IMR-90 (cell line): ENCODE results near the gene DUS4L. TPM values are rescaled to one million over a fixed set of nuclear protein-coding genes. Genes with fewer than 3 reads are reported as not detected.

Experiments
- ATAC-seq: fragments of 200-7000 bp; cut with Tn5 transposase; 2 replicates; pipeline ENCODE4 v1.9.1; 2020; ENCODE audit warnings: low read depth, mild to moderate bottlenecking, moderate library complexity
- BruUV-seq: library from RNA; stranded (reverse); fragments of 400-500 nt; replicated peaks from 2 replicates; lab custom pipeline; 2021; lab: Mats Ljungman, UMichigan
- CTCF ChIA-PET: fragments of 300-600 bp; formaldehyde crosslinking; extraction: SDS; loops from one replicate; lab custom pipeline; 2021; ENCODE audit warnings: antibody characterized with exemption; lab: Yijun Ruan, JAX
- POLR2A ChIA-PET: fragments of 300-600 bp; sonication (Branson Sonifier 250); formaldehyde crosslinking; loops from one replicate; lab custom pipeline; 2022; ENCODE audit warnings: antibody characterized with exemption; ENCODE audit not compliant: unreplicated experiment; lab: Charles Lee
- DNase-seq: peaks from one replicate; pipeline ENCODE4 v3.0.0; 2013
- H2AFZ ChIP-seq: replicated peaks from 2 replicates; pipeline ENCODE3; 2013; ENCODE audit warnings: low read length, mild to moderate bottlenecking; ENCODE audit not compliant: poor library complexity
- H2AK5ac ChIP-seq: 2 replicates; pipeline ENCODE4 v1.6.1; 2013; ENCODE audit warnings: low read depth, low read length, inconsistent platforms
- H2AK9ac ChIP-seq: replicated peaks from 2 replicates; pipeline ENCODE3; 2013; ENCODE audit warnings: mild to moderate bottlenecking, low read depth, low read length, moderate library complexity; ENCODE audit not compliant: poor library complexity
- H2BK120ac ChIP-seq: 2 replicates; pipeline ENCODE4 v1.6.1; 2013; ENCODE audit warnings: low read depth, low read length, inconsistent platforms
- H2BK15ac ChIP-seq: 3 replicates; pipeline ENCODE4 v1.6.1; 2013; ENCODE audit warnings: low read depth, low read length, inconsistent platforms
- H2BK20ac ChIP-seq: 2 replicates; pipeline ENCODE4 v1.6.1; 2013; ENCODE audit warnings: low read depth, mild to moderate bottlenecking, inconsistent platforms, low read length, moderate library complexity
- H2BK5ac ChIP-seq: 2 replicates; pipeline ENCODE4 v1.6.1; 2013; ENCODE audit warnings: mild to moderate bottlenecking, low read depth, low read length, inconsistent platforms; ENCODE audit not compliant: poor library complexity, severe bottlenecking
- H3K14ac ChIP-seq: replicated peaks from 2 replicates; pipeline ENCODE4 v1.6.1; 2013; ENCODE audit warnings: low read depth, low read length, inconsistent platforms
- H3K18ac ChIP-seq: 2 replicates; pipeline ENCODE4 v1.6.1; 2013; ENCODE audit warnings: low read depth, low read length, control low read depth
- H3K23ac ChIP-seq: 2 replicates; pipeline ENCODE4 v1.6.1; 2013; ENCODE audit warnings: low read depth, low read length, inconsistent platforms
- H3K27ac ChIP-seq: 2 replicates; pipeline ENCODE4 v1.5.1; 2013; ENCODE audit warnings: mild to moderate bottlenecking, control low read depth, low read length; ENCODE audit not compliant: insufficient read depth
- H3K27me3 ChIP-seq: 2 replicates; pipeline ENCODE4 v1.6.1; 2013; ENCODE audit warnings: low read length; ENCODE audit not compliant: control insufficient read depth, insufficient read depth
- H3K36me3 ChIP-seq: 2 replicates; pipeline ENCODE4 v1.6.1; 2013; ENCODE audit warnings: low read length, mixed read lengths; ENCODE audit not compliant: control insufficient read depth, insufficient read depth
- H3K4ac ChIP-seq: 2 replicates; pipeline ENCODE4 v1.6.1; 2013; ENCODE audit warnings: low read depth, low read length, inconsistent platforms
- H3K4me1 ChIP-seq: 2 replicates; pipeline ENCODE4 v1.6.1; 2013; ENCODE audit warnings: low read length, mixed read lengths; ENCODE audit not compliant: control insufficient read depth, insufficient read depth
- H3K4me2 ChIP-seq: 2 replicates; pipeline ENCODE4 v1.6.1; 2013; ENCODE audit warnings: low read depth, mild to moderate bottlenecking, control low read depth, low read length, moderate library complexity
- H3K4me3 ChIP-seq: 2 replicates; pipeline ENCODE4 v1.5.1; 2013; ENCODE audit warnings: low read depth, mild to moderate bottlenecking, control low read depth, low read length, moderate library complexity; ENCODE audit not compliant: insufficient read depth
- H3K56ac ChIP-seq: 2 replicates; pipeline ENCODE4 v1.6.1; 2013; ENCODE audit warnings: low read length, inconsistent platforms; ENCODE audit not compliant: insufficient read depth; ENCODE audit errors: extremely low read depth
- H3K79me1 ChIP-seq, 2 experiments: 2 replicates each; pipeline ENCODE4 v1.6.1; 2013; ENCODE audit warnings: low read length in 2 of 2, inconsistent platforms in 1 of 2, low read depth in 1 of 2
- H3K9ac ChIP-seq: 2 replicates; pipeline ENCODE4 v1.6.1; 2013; ENCODE audit warnings: low read depth, low read length, control low read depth
- H3K9me1 ChIP-seq: 2 replicates; pipeline ENCODE4 v1.6.1; 2013; ENCODE audit warnings: low read length, inconsistent platforms; ENCODE audit not compliant: insufficient read depth
- H3K9me3 ChIP-seq: 2 replicates; pipeline ENCODE4 v1.6.1; 2013; ENCODE audit warnings: low read length; ENCODE audit not compliant: control insufficient read depth, insufficient read depth
- H4K20me1 ChIP-seq: 2 replicates; pipeline ENCODE4 v1.6.1; 2013; ENCODE audit warnings: low read length, inconsistent platforms; ENCODE audit not compliant: insufficient read depth
- H4K5ac ChIP-seq: 2 replicates; pipeline ENCODE4 v1.6.1; 2013; ENCODE audit warnings: mild to moderate bottlenecking, low read depth, low read length, control low read depth
- H4K8ac ChIP-seq, 2 experiments: 2 replicates each; pipeline ENCODE4 v1.6.1; 2013; ENCODE audit warnings: low read depth in 2 of 2, low read length in 2 of 2, control low read depth in 1 of 2, inconsistent platforms in 1 of 2
- H4K91ac ChIP-seq: 2 replicates; pipeline ENCODE4 v1.6.1; 2013; ENCODE audit warnings: low read depth, low read length, inconsistent platforms; ENCODE audit not compliant: insufficient read depth
- BHLHE40 ChIP-seq: fragments of 150-350 bp; IDR thresholded peaks from 2 replicates; pipeline ENCODE4 v1.6.1; 2016; ENCODE audit warnings: mild to moderate bottlenecking, low read depth, low read length
- CEBPB ChIP-seq: IDR thresholded peaks from 2 replicates; pipeline ENCODE4 v1.6.1; 2012; ENCODE audit warnings: low read depth, low read length, improper control_type of control experiment
- CHD1 ChIP-seq: IDR thresholded peaks from 2 replicates; pipeline ENCODE4 v1.6.1; 2012; ENCODE audit warnings: low read depth, low read length, improper control_type of control experiment
- CTCF ChIP-seq: conservative IDR thresholded peaks from 2 replicates; pipeline ENCODE4 v1.5.1; 2012; ENCODE audit warnings: mild to moderate bottlenecking, low read depth, low read length, improper control_type of control experiment
- FOS ChIP-seq: fragments of 150-350 bp; IDR thresholded peaks from 2 replicates; pipeline ENCODE4 v1.6.1; 2016; ENCODE audit warnings: low read depth, low read length
- MAFK ChIP-seq: IDR thresholded peaks from 2 replicates; pipeline ENCODE4 v1.6.1; 2012; ENCODE audit warnings: low read depth, low read length, improper control_type of control experiment
- MAZ ChIP-seq: IDR thresholded peaks from 2 replicates; pipeline ENCODE4 v1.6.1; 2012; ENCODE audit warnings: low read depth, mild to moderate bottlenecking, low read length, improper control_type of control experiment, moderate library complexity, borderline replicate concordance
- MXI1 ChIP-seq: IDR thresholded peaks from 2 replicates; pipeline ENCODE4 v1.6.1; 2012; ENCODE audit warnings: low read depth, mild to moderate bottlenecking, low read length, moderate library complexity, borderline replicate concordance
- NFE2L2 ChIP-seq: fragments of 150-350 bp; IDR thresholded peaks from 2 replicates; pipeline ENCODE4 v1.6.1; 2016; ENCODE audit warnings: low read depth, mild to moderate bottlenecking, low read length
- POLR2A ChIP-seq: IDR thresholded peaks from 2 replicates; pipeline ENCODE4 v1.6.1; 2012; ENCODE audit warnings: mild to moderate bottlenecking, low read depth, low read length
- RAD21 ChIP-seq: IDR thresholded peaks from 2 replicates; pipeline ENCODE4 v1.6.1; 2012; ENCODE audit warnings: low read length, improper control_type of control experiment
- RCOR1 ChIP-seq: IDR thresholded peaks from 2 replicates; pipeline ENCODE4 v1.6.1; 2012; ENCODE audit warnings: mild to moderate bottlenecking, low read length, improper control_type of control experiment; ENCODE audit not compliant: insufficient replicate concordance
- RFX5 ChIP-seq: IDR thresholded peaks from 2 replicates; pipeline ENCODE4 v1.8.0; 2012; ENCODE audit warnings: low read depth, mild to moderate bottlenecking, low read length, moderate library complexity
- SMC3 ChIP-seq: fragments of 150-350 bp; IDR thresholded peaks from 2 replicates; pipeline ENCODE4 v1.6.1; 2016; ENCODE audit warnings: low read depth, mild to moderate bottlenecking, antibody characterized with exemption, low read length, moderate library complexity
- WGBS, 2 experiments: methylation state at CpG; one replicate each; pipeline versions ENCODE4 v1.1.5 to v1.1.7; 2013; ENCODE audit warnings: missing lambda C conversion rate in 2 of 2; ENCODE audit not compliant: insufficient read length in 1 of 2; ENCODE audit errors: extremely low coverage in 2 of 2; 5-methylcytosine and 5-hydroxymethylcytosine counted together
- dilution Hi-C: fragments of 300-500 bp; cut with HindIII; formaldehyde crosslinking; loops from one replicate; pipeline ENCODE4 v1.14.3; 2018; ENCODE audit warnings: low sequenced_read_pairs; ENCODE audit not compliant: unreplicated experiment
- in situ Hi-C: fragments of 300-500 bp; cut with MboI; formaldehyde crosslinking; loops from 3 replicates; pipeline ENCODE4 v1.14.3; 2019; ENCODE audit warnings: low sequenced_read_pairs, inconsistent platforms, mixed read lengths
- intact Hi-C: fragments of 100-400 bp; cut with micrococcal nuclease; formaldehyde crosslinking; loops from 2 replicates; pipeline ENCODE4 v1.10.0; 2022
- polyA plus RNA-seq, 3 experiments: library from polyadenylated mRNA; depleted of rRNA; stranded (reverse); fragments of >200 nt; gene quantifications; 2 replicates each; pipeline ENCODE4 v1.2.3, GENCODE V29; 2012; ENCODE audit warnings: low replicate concordance in 1 of 3
- total RNA-seq: library from RNA; depleted of rRNA; stranded (reverse); fragments of >200 nt; gene quantifications from 2 replicates; pipeline ENCODE4 v1.2.3, GENCODE V29; 2012
- TF ChIP-seq, protein P1 (sequence below): fragments of 150-350 bp; IDR thresholded peaks from 2 replicates; pipeline ENCODE4 v1.6.1; 2017; ENCODE audit warnings: mild to moderate bottlenecking, antibody characterized with exemption, low read length, low read depth
- TF ChIP-seq, protein P2 (sequence below): fragments of 150-350 bp; IDR thresholded peaks from 2 replicates; pipeline ENCODE4 v1.6.1; 2016; ENCODE audit warnings: low read depth, mild to moderate bottlenecking, low read length, moderate library complexity, borderline replicate concordance

Gene DUS4L
- total and polyA plus RNA-seq, 2 of the 4 experiments (the other 2 are of a cell fraction), result 4.2 to 6.6 TPM

- Histone ChIP-seq H2BK5ac (no peak overlapping the region), H3K9me3 (no peaks in the 10 kb centered on the region), H3K4ac (no peak overlapping the region), H2AFZ (no peak overlapping the region), H3K9me1 (peaks cover 10% of the 10 kb centered on the region), H4K8ac (no peak overlapping the region), H2BK20ac (no peak overlapping the region), H3K23ac (no peak overlapping the region), H3K9ac (no peak overlapping the region), H3K4me3 (no peak overlapping the region), H2AK9ac (no peak overlapping the region), H3K4me1 (peaks cover 8% of the 10 kb centered on the region), H3K27ac (no peak overlapping the region), H4K5ac (no peak overlapping the region), H3K18ac (no peak overlapping the region), H3K56ac (no peak overlapping the region), H3K14ac (no peak overlapping the region), H3K36me3 (peaks cover 4% of the 10 kb centered on the region; the same call in 1 of the 2 replicates), H3K27me3 (no peaks in the 10 kb centered on the region), H2BK120ac (no peak overlapping the region), H3K4me2 (no peak overlapping the region), H3K79me1 (peaks cover 0 to 23% of the 10 kb centered on the region in 2 experiments; a peak in 2 of 4 replicates), H2AK5ac (no peak overlapping the region), H4K91ac (no peak overlapping the region), H4K20me1 (no peaks in the 10 kb centered on the region), H2BK15ac (no peak overlapping the region)
- ATAC-seq (no peak), DNase-seq (no peak)
- dilution Hi-C loops, result no loop called here
- intact Hi-C loops, result no loop called here
- no TSS peak for BruUV-seq
- POLR2A ChIA-PET, result no interaction called here
- no peak for TF ChIP-seq POLR2A
- TF ChIP-seq MXI1, result no peak
- no peak for TF ChIP-seq SMC3
- TF ChIP-seq, protein P1, sequence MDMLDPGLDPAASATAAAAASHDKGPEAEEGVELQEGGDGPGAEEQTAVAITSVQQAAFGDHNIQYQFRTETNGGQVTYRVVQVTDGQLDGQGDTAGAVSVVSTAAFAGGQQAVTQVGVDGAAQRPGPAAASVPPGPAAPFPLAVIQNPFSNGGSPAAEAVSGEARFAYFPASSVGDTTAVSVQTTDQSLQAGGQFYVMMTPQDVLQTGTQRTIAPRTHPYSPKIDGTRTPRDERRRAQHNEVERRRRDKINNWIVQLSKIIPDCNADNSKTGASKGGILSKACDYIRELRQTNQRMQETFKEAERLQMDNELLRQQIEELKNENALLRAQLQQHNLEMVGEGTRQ, result no peak
- no peak for TF ChIP-seq CHD1
- no peak for TF ChIP-seq RFX5
- no peak for TF ChIP-seq NFE2L2
- TF ChIP-seq CTCF, result no peak
- no peak for TF ChIP-seq RCOR1
- TF ChIP-seq RAD21, result no peak
- no peak for TF ChIP-seq CEBPB
- no peak for TF ChIP-seq MAZ
- no peak for TF ChIP-seq BHLHE40
- TF ChIP-seq, protein P2, sequence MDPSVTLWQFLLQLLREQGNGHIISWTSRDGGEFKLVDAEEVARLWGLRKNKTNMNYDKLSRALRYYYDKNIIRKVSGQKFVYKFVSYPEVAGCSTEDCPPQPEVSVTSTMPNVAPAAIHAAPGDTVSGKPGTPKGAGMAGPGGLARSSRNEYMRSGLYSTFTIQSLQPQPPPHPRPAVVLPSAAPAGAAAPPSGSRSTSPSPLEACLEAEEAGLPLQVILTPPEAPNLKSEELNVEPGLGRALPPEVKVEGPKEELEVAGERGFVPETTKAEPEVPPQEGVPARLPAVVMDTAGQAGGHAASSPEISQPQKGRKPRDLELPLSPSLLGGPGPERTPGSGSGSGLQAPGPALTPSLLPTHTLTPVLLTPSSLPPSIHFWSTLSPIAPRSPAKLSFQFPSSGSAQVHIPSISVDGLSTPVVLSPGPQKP, result no peak
- no peak for TF ChIP-seq MAFK
- TF ChIP-seq FOS, result no peak
- CTCF ChIA-PET, result no interaction called here
- WGBS, 2 experiments, result no CpG with 5 or more reads among the region's 4 CpGs
- in situ Hi-C loops, result no loop called here
These were observed 46.1 kb downstream of the DUS4L start for GRCh38 chr7:107609811-107610261.
